GM12873 (cell line): ENCODE results near the gene RNASET2.

Experiments used
- TF ChIP-seq, protein P1 (sequence below): IDR thresholded peaks from 2 replicates; pipeline ENCODE4 v1.5.1; 2012; ENCODE audit warnings: low read depth, mild to moderate bottlenecking, moderate library complexity, low read length, control low read depth; ENCODE audit not compliant: insufficient read depth; ENCODE audit errors: missing control alignments

Gene RNASET2

DNA sequence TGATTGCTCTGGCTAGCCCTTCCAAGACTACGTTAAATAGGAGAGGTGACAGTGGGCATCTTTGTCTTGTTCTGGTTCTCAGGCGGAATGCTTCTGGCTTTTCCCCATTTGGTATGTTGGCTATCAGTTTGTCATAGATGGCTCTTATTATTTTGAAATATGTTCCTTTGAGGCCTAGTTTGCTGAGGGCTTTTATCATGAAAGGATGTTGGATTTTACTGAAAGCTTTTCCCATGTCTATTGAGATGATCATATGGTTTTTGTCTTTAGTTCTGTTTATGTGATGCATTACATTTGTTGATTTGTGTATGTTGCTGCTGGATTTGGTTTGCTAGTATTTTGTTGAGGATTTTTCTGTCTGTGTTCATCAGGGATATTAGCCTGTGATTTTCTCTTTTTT is 9.9 kb upstream of the RNASET2 start:
- TF ChIP-seq, protein P1, sequence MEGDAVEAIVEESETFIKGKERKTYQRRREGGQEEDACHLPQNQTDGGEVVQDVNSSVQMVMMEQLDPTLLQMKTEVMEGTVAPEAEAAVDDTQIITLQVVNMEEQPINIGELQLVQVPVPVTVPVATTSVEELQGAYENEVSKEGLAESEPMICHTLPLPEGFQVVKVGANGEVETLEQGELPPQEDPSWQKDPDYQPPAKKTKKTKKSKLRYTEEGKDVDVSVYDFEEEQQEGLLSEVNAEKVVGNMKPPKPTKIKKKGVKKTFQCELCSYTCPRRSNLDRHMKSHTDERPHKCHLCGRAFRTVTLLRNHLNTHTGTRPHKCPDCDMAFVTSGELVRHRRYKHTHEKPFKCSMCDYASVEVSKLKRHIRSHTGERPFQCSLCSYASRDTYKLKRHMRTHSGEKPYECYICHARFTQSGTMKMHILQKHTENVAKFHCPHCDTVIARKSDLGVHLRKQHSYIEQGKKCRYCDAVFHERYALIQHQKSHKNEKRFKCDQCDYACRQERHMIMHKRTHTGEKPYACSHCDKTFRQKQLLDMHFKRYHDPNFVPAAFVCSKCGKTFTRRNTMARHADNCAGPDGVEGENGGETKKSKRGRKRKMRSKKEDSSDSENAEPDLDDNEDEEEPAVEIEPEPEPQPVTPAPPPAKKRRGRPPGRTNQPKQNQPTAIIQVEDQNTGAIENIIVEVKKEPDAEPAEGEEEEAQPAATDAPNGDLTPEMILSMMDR, result no peak

DNA sequence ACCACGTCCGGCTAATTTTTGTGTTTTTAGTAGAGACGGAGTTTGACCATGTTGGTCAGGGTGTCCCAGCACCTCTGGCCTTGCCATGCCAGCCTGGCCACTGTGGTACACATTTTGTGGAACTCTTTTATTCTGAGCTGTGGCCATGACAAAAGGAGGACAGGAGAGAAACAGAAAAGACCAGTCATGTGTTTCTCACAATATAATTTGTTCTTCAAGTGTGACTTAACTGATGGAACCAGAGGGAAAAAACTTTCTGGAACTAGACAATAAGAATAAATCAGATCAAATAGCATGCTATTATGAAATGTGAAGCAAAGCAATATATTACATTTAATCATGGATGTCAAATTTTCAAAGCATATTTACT is 4.2 kb upstream of the RNASET2 start:
- TF ChIP-seq, protein P1, result no peak

DNA sequence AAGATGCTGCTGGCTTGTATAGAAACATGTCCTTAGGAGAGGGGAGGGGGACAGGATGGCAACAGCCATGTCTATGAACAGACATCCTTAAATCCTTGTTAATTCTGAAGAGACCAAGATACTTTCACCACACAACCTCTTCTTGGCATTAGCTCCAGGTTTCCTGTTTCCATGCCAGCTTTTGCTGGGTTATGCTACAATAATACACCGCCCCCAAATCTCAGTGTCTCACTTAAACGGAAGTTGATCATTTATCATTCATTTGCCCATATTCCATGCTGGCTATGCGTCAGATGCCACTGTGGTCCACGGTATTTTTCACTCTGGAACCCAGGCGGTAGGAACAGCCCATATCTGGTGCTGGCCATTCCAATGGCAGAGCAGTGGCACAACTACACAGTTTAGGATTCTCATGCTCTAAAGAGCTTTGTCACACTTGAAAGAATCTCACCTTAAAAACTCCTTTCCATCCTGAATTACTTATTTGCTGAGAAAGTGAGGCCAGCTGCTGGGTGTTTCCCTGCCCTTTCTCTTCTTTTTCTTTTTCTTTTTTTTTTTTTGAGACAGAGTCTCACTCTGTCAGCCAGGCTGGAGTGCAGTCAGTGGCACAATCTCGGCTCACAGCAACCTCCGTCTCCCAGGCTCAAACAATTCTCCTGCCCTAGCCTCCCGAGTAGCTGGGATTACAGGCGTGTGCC is 3.7 kb upstream of the RNASET2 start:
- TF ChIP-seq, protein P1, result no peak

DNA sequence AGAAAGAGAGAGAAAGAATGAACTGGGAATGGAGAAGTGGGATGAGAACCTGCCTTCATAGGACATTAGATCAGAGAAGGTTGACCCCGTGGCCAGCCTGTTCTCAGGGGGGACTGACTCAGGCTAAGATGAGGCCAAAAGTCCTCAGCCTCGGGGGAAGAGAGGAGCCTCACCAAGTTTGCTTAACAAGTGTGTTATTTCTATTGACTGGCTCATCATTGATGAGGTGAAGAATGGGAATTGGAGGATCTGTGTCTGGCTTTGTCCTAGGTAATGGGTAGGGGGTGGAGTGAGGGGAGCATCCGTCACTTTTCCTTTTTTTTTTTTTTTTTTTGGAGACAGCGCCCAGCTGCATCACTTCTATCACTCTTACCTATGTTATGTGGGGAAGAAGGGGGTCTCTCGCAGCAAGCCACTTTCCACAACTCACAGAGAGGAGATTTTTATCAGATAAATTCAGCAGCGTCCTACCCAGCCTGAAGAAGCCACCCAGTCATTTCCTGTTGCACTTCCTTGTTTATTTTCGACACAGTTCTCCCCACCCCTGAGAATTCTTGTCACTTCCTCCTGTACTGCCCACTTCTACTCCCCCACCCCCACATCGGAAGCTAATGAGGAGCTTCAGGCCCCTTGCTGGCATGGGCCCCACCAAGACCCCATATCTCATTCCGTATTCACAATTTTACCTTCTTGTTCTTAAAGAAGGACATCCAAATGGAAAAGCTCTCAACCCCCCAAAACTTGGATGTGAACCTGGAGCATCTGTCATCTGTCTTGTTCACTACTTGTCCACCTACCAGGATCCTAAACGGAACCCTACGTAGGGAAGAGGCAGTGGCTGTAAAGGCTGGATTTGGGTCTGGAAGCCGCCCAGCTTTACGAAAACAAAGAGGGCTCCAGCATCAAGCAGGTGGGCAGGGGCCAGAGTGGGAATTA is 2.8 kb upstream of the RNASET2 start:
- TF ChIP-seq, protein P1, result no peak

DNA sequence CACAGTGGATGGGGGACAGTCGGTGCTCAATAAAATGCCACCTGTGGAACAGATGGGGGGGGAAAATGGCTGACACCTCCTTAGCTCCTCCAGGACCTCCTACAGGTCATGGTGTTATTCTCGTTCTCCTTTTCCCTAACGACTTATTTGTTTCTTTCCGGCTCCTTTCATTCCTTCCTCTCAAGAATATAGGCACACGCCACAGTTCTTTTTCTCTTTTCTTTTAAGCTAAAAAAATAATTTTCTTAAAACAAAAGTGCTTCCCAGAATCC is 1.4 kb upstream of the RNASET2 start:
- TF ChIP-seq, protein P1, result no peak

DNA sequence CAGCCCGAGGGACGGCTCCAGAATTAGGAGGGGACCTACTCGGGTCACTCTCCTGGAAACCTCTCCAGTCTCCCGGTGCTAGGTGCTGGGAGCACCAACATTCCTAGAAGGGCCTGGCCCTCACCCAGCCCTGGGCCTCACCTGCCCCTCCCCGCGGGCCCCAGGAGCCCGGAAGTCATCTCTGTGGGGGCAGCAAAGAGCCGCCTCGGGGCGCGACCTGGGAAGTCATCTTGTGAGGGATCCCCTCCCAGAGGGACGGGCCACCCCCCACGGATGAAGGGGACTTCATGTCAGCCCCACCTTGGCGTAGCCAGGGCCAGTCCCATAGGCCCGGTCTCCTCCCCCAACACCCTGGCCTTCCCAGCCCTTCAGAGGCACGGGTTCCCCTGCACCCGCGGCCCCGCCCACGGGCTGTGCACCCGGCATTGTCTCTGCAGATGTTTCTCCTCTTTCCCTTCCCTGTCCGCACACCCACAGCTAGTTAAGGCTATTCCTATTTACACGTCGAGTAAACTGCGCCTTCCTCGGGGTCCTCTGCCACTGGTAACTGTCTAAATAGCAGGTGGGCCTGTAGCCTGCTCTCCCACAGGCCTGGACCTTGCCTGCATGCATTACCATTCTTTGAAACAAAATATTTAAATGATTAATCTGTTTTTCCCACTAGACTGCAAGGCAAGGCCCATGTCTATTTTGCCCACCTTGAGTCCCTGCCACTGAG is 896 bp upstream of the RNASET2 start:
- TF ChIP-seq, protein P1, result no peak

DNA sequence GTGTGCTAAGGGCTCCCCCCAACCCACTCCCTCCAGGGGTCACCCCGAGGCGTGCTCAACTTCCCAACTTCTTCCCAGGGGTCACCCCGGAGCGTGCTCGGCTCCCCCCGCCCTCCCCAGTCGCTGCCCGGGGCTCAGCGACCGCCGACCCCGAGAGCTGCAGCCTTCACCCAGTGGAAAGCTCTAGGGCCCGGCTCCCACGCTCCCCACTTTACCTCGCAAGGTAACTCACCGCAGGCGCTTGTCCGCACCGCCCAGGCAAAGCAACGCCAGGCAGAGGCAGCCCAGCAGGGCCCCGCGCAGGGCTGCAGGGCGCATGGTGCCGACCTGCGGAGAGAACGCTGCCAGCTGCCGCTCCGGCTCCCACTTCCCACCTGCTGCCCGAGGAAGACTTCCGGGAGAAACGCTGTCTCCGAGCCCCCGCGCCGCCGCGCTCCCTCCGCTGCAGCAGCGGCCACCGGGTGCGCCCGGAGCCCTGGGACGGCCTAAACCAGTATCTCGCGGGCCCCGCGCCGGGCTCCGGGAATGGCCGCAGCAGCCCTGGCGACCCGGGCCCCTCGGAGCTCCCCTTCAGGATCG is 396 bp downstream of the RNASET2 start:
- TF ChIP-seq, protein P1, result no peak
